ENCODE measurements around the gene CCDC15.

Gene CCDC15

DNA sequence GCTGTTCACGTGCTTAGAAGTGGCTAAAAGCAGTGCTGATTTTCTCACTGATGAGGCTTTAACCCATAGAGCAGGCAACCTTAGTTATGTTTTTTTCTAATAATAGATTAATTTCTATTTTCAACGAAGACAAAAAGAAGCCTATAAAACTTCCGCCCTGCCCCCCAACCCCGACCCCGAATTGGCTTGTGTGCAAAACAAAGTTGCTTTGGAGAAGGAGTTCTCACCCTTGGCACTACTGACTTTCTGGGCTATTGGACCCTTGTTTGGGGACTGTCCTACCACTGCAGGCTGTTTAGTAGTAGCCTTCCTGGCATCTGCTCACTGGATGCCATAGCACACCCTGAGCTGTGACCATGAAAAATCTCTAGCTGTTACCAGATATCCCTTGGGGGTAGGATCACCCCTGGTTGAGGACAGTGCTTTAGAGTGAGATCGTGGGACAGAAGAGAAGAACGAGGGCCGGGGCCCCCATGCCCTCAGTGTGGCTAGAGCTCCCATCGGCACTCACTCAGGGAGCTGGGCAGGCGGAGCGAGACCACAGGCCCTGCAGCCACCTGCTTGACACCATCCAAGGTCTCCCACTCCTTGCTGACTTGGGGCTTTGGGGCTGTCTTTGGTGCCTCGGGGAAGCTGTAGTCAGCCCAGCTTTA, 126.0 kb downstream of the CCDC15 start:
- no peak overlapping the region for H3K27ac ChIP-seq (ENCODE audit: low read length)
- no peak overlapping the region for H3K9ac ChIP-seq (ENCODE audit: low read length)
- no peaks in the 10 kb centered on the region for H3K36me3 ChIP-seq (ENCODE audit: control insufficient read depth, low read depth, low read length)
- no peak overlapping the region for H3K4me3 ChIP-seq (ENCODE audit: low read length)
- H3K9me3 ChIP-seq (ENCODE audit: control insufficient read depth, low read depth, low read length) = no peaks in the 10 kb centered on the region
- H3K27me3 ChIP-seq (ENCODE audit: control insufficient read depth, insufficient read depth, low read length) = no peaks in the 10 kb centered on the region
- H3K4me1 ChIP-seq (ENCODE audit: control insufficient read depth, low read depth, low read length) = no peaks in the 10 kb centered on the region

DNA sequence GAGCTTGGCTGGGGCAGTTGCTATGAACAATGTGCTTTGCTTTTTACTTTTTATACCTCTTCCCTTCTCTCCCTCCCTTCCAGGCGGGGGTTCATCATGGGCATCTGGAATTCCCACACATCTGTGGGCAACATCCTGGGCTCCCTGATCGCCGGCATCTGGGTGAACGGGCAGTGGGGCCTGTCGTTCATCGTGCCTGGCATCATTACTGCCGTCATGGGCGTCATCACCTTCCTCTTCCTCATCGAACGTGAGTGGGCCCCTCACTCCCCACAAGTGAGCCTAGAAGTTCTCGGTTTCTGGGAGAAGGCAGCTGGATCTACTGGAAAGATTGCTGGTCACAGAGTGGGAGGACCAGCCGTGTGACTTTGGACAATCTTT, 126.5 kb downstream of the CCDC15 start:
- H3K27me3 ChIP-seq (ENCODE audit: control insufficient read depth, insufficient read depth, low read length) = no peaks in the 10 kb centered on the region
- H3K36me3 ChIP-seq (ENCODE audit: control insufficient read depth, low read depth, low read length) = no peaks in the 10 kb centered on the region
- no peaks in the 10 kb centered on the region for H3K9me3 ChIP-seq (ENCODE audit: control insufficient read depth, low read depth, low read length)
- no peak overlapping the region for H3K4me3 ChIP-seq (ENCODE audit: low read length)
- no peak overlapping the region for H3K27ac ChIP-seq (ENCODE audit: low read length)
- H3K9ac ChIP-seq (ENCODE audit: low read length) = no peak overlapping the region
- no peaks in the 10 kb centered on the region for H3K4me1 ChIP-seq (ENCODE audit: control insufficient read depth, low read depth, low read length)

- Histone ChIP-seq H3K4me1 (ENCODE audit: control insufficient read depth, low read depth, low read length) (no peaks in the 10 kb centered on the region), H3K4me3 (ENCODE audit: low read length) (no peak overlapping the region), H3K27ac (ENCODE audit: low read length) (no peak overlapping the region)
Measured at GRCh38 chr11:125081098-125081798, 127.2 kb downstream of the CCDC15 start.

DNA sequence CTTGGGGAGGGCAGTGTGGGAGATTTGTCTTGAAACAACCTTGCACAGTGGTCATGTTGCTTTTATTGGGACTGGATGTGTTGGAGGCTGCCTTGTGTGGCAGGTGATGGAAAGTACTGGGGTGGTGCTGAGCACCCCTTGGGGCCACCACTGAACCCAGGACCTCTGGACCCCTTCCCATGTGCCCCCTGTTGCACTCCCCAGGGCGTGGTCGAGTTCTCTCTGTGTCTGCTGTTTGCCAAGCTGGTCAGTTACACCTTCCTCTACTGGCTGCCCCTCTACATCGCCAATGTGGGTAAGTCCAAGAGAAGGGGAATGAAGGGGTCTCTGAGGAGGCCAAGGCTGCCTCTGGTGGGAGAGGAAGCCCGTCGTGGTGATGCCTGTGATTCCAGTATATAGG, 128.0 kb downstream of the CCDC15 start:
- H3K36me3 ChIP-seq (ENCODE audit: control insufficient read depth, low read depth, low read length) = no peaks in the 10 kb centered on the region
- H3K27me3 ChIP-seq (ENCODE audit: control insufficient read depth, insufficient read depth, low read length) = no peaks in the 10 kb centered on the region
- no peaks in the 10 kb centered on the region for H3K4me1 ChIP-seq (ENCODE audit: control insufficient read depth, low read depth, low read length)
- no peak overlapping the region for H3K9ac ChIP-seq (ENCODE audit: low read length)
- H3K27ac ChIP-seq (ENCODE audit: low read length) = no peak overlapping the region
- H3K9me3 ChIP-seq (ENCODE audit: control insufficient read depth, low read depth, low read length) = no peaks in the 10 kb centered on the region
- no peak overlapping the region for H3K4me3 ChIP-seq (ENCODE audit: low read length)

More at GRCh38 chr11:125081098-125081798, 127.2 kb downstream of the CCDC15 start:
- H3K9ac ChIP-seq (ENCODE audit: low read length) = no peak overlapping the region
- no peaks in the 10 kb centered on the region for H3K36me3 ChIP-seq (ENCODE audit: control insufficient read depth, low read depth, low read length)
- no peaks in the 10 kb centered on the region for H3K9me3 ChIP-seq (ENCODE audit: control insufficient read depth, low read depth, low read length)
- no peaks in the 10 kb centered on the region for H3K27me3 ChIP-seq (ENCODE audit: control insufficient read depth, insufficient read depth, low read length)

DNA sequence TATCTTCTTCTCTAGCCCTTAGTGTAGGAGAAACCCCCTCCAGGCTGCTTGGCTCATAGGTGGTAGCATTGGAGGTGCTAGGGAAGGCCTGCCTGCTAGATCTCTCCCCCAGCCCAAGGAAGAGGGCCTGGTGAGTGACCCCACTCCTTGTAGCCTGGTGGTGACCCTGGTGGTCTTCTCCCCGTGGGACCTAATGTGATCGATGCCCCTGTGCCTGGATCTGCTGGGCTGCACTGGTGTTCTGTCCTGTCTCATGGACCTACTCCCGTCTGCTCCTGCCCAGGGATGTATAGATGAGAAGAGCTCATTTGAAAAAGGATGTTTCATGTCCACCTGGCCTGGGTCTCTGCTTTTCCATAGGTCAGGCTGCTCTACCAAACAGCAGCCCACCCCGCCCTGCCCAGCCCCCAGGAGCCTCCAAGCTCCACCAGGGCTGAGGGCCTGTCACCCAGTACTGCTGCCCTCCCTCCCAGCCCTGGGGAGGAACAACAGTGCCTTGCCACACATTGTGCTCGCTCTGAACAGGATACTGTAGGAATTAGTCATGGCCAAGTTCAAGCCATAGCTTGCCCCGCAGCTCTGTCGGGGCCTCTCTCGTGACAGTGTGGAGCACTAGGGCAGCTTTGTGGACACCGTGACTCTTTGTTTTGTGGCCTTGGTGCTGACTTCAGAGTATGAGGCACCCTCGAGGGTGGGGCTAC, 128.8 kb downstream of the CCDC15 start:
- no peak overlapping the region for H3K9ac ChIP-seq (ENCODE audit: low read length)
- no peak overlapping the region for H3K4me3 ChIP-seq (ENCODE audit: low read length)
- no peaks in the 10 kb centered on the region for H3K9me3 ChIP-seq (ENCODE audit: control insufficient read depth, low read depth, low read length)
- no peaks in the 10 kb centered on the region for H3K27me3 ChIP-seq (ENCODE audit: control insufficient read depth, insufficient read depth, low read length)
- no peaks in the 10 kb centered on the region for H3K36me3 ChIP-seq (ENCODE audit: control insufficient read depth, low read depth, low read length)
- no peak overlapping the region for H3K27ac ChIP-seq (ENCODE audit: low read length)
- H3K4me1 ChIP-seq (ENCODE audit: control insufficient read depth, low read depth, low read length) = no peaks in the 10 kb centered on the region

DNA sequence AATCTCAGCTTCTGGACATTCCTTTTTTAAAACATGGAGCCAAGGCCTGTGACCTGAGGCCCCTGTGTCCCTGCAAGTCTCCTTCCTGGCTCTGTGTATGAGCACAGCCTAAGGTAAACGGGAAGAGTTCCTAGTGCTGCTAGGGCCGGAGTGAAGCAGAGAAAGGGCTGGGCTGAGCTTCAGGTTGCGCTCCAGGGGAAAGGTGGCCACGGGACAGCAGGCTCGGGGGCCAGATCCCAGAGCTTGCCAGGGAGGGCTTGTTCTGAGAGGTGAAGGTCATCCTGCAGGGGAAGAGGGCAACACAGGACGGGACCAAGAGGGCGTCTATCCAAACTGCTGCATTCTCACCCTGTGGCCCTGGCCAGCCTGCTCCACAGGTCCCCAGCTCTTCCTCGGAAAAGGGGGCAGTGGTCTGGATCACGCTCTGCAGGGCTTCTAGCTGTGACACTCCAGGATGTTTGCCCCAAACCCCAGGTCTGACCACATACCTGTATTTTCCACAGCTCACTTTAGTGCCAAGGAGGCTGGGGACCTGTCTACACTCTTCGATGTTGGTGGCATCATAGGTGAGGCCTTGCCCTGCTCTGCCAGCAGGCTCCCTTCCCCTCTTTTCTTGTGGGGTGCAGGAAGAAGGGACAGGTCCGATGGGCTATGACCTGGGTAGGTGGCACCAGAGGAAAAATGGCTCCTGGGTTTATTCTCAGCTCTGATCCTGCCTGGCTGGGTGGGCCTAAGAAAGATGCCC, 129.5 kb downstream of the CCDC15 start:
- no peak overlapping the region for H3K4me3 ChIP-seq (ENCODE audit: low read length)

GRCh38 chr11:125084057-125084416, 130.0 kb downstream of the CCDC15 start:
- Histone ChIP-seq H3K9me3 (ENCODE audit: control insufficient read depth, low read depth, low read length) (no peaks in the 10 kb centered on the region), H3K4me1 (ENCODE audit: control insufficient read depth, low read depth, low read length) (no peaks in the 10 kb centered on the region), H3K36me3 (ENCODE audit: control insufficient read depth, low read depth, low read length) (no peaks in the 10 kb centered on the region), H3K9ac (ENCODE audit: low read length) (no peak overlapping the region), H3K27ac (ENCODE audit: low read length) (no peak overlapping the region), H3K27me3 (ENCODE audit: control insufficient read depth, insufficient read depth, low read length) (no peaks in the 10 kb centered on the region), H3K4me3 (ENCODE audit: low read length) (no peak overlapping the region)

More for the DNA sequence above, 129.5 kb downstream of the CCDC15 start:
- H3K4me1 ChIP-seq (ENCODE audit: control insufficient read depth, low read depth, low read length) = no peaks in the 10 kb centered on the region
- no peaks in the 10 kb centered on the region for H3K9me3 ChIP-seq (ENCODE audit: control insufficient read depth, low read depth, low read length)
- H3K27ac ChIP-seq (ENCODE audit: low read length) = no peak overlapping the region
- H3K36me3 ChIP-seq (ENCODE audit: control insufficient read depth, low read depth, low read length) = no peaks in the 10 kb centered on the region
- H3K9ac ChIP-seq (ENCODE audit: low read length) = no peak overlapping the region
- no peaks in the 10 kb centered on the region for H3K27me3 ChIP-seq (ENCODE audit: control insufficient read depth, insufficient read depth, low read length)

GRCh38 chr11:125084761-125085231, 130.8 kb downstream of the CCDC15 start:
- no peaks in the 10 kb centered on the region for H3K4me1 ChIP-seq (ENCODE audit: control insufficient read depth, low read depth, low read length)
- no peak overlapping the region for H3K27ac ChIP-seq (ENCODE audit: low read length)
- H3K27me3 ChIP-seq (ENCODE audit: control insufficient read depth, insufficient read depth, low read length) = no peaks in the 10 kb centered on the region
- no peak overlapping the region for H3K4me3 ChIP-seq (ENCODE audit: low read length)
- H3K9me3 ChIP-seq (ENCODE audit: control insufficient read depth, low read depth, low read length) = no peaks in the 10 kb centered on the region
- no peak overlapping the region for H3K9ac ChIP-seq (ENCODE audit: low read length)
- no peaks in the 10 kb centered on the region for H3K36me3 ChIP-seq (ENCODE audit: control insufficient read depth, low read depth, low read length)

GRCh38 chr11:125085301-125086081, 131.5 kb downstream of the CCDC15 start:
- no peak overlapping the region for H3K4me3 ChIP-seq (ENCODE audit: low read length)
- H3K9me3 ChIP-seq (ENCODE audit: control insufficient read depth, low read depth, low read length) = no peaks in the 10 kb centered on the region
- no peak overlapping the region for H3K27ac ChIP-seq (ENCODE audit: low read length)
- no peaks in the 10 kb centered on the region for H3K36me3 ChIP-seq (ENCODE audit: control insufficient read depth, low read depth, low read length)
- no peaks in the 10 kb centered on the region for H3K4me1 ChIP-seq (ENCODE audit: control insufficient read depth, low read depth, low read length)
- no peaks in the 10 kb centered on the region for H3K27me3 ChIP-seq (ENCODE audit: control insufficient read depth, insufficient read depth, low read length)
- no peak overlapping the region for H3K9ac ChIP-seq (ENCODE audit: low read length)

GRCh38 chr11:125086633-125087296, 132.8 kb downstream of the CCDC15 start:
- no peak overlapping the region for H3K4me3 ChIP-seq (ENCODE audit: low read length)
- H3K27ac ChIP-seq (ENCODE audit: low read length) = no peak overlapping the region
- peaks cover 5% of the 10 kb centered on the region for H3K4me1 ChIP-seq (ENCODE audit: control insufficient read depth, low read depth, low read length)
- no peaks in the 10 kb centered on the region for H3K36me3 ChIP-seq (ENCODE audit: control insufficient read depth, low read depth, low read length)
- no peaks in the 10 kb centered on the region for H3K9me3 ChIP-seq (ENCODE audit: control insufficient read depth, low read depth, low read length)
- H3K9ac ChIP-seq (ENCODE audit: low read length) = no peak overlapping the region
- H3K27me3 ChIP-seq (ENCODE audit: control insufficient read depth, insufficient read depth, low read length) = no peaks in the 10 kb centered on the region

All from iPS-18a (cell line).